Cardiac atrium fibroblast (primary cell): Measurements from ENCODE around the gene KLF16. TPM values are rescaled to one million over a fixed set of nuclear protein-coding genes. Genes with fewer than 3 reads are reported as not detected.

Source experiments
- total RNA-seq: library from RNA; depleted of rRNA; stranded (reverse); fragments of >200 nt; gene quantifications from 2 replicates; pipeline ENCODE4 v1.2.3, GENCODE V29; 2015

Gene KLF16
- total RNA-seq = 11.8 and 16.8 TPM in 2 replicates

DNA sequence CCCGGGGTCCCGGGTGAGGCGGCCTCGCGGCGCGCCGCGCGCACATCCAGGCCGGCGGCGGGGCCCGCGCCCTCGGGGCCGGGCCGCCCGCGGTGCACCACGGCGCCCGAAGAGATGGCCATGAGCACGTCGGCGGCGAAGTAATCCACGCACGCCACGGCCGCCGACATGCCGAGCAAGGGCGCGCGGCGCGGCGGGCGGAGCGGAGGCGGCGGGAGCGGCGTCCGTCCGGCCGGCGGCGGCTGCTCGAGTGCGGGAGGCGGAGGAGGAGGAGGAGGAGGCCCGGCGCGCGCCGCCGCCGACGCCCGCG is at the start of gene KLF16:
KLF16 (minus strand) TSS at position 252 of the 310 bp plus-strand sequence; CDS start at position 170, 82 bp downstream.

DNA sequence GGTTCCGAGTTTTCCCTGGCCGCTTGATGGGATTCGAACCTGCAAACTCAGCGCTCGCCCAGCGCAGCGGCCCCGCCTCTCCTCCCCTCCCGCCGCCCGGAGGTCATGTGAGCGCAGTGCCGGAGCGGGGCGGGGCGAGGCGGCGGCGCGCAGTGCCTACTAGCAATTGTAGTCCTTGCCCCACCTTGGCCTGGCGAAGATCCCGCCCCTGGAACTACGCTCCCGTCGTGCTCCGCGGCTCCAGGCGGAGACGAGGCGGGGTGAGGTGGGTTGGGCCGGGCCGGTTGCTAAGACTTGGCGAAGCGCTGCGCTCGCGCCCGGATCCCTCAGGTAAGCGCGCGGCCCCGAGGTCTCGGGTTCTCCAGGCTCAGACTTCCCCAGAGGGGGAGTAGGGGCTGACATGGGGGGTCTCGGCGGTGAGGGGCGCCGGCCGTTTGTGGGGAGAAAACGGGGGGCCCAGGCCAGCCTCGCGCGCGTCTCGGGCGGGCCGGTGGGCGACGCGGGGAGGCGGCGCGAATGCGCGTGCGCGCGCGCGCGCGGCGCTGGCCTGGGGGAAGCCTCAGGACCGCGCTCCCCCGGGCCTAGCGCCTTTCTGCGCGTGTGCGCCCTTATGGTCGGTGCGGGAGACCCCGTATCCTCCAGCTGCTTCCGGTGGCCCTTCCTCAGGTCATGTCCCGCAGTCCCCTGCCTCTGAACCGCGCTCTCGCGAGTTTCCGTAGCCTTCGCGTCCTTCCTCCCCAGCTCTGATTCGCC is 41.9 kb upstream of the KLF16 start, which contains the start of the genes ADAT3 and SCAMP4:
ADAT3 (plus strand) TSS at position 290 of the 753 bp plus-strand sequence. CDS start 6,649 bp downstream, outside the sequence.
SCAMP4 (plus strand) TSS at position 290 of the 753 bp plus-strand sequence. CDS start 9,621 bp downstream, outside the sequence.

DNA sequence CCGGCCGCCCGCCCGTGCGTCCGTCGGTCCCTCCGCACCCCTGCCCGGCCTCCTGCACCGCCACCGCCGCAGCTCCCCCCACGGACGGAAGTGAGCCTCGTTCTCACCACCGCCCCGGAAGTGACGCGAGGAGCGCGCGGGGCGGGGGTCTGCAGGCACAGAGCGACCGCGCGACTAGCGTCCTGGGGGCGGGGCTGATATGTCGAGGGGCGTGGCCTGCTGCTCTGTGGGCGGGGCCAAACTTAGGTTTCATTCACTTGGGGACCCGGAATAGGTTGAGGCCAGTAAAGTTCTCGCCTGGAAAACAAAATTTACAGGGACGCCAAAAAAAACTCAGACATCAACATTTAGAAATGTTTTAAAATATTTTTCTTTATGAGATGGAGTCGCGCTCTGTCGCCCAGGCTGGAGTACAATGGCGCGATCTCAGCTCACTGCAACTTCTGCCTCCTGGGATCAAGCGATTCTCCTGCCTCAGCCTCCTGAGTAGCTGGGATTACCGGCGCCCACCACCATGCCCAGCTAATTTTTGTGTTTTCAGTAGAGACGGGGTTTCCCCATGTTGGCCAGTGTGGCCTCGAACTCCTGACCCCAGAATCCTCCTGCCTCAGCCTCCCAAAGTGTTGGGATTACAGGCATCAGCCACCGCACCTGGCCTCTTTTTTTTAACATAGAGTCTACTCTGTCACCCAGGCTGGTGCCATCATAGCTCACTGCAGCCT is 22.2 kb upstream of the KLF16 start, which contains the start of gene ABHD17A:
ABHD17A (minus strand) TSS at position 99 of the 722 bp plus-strand sequence. CDS start 3,930 bp downstream, outside the sequence.

DNA sequence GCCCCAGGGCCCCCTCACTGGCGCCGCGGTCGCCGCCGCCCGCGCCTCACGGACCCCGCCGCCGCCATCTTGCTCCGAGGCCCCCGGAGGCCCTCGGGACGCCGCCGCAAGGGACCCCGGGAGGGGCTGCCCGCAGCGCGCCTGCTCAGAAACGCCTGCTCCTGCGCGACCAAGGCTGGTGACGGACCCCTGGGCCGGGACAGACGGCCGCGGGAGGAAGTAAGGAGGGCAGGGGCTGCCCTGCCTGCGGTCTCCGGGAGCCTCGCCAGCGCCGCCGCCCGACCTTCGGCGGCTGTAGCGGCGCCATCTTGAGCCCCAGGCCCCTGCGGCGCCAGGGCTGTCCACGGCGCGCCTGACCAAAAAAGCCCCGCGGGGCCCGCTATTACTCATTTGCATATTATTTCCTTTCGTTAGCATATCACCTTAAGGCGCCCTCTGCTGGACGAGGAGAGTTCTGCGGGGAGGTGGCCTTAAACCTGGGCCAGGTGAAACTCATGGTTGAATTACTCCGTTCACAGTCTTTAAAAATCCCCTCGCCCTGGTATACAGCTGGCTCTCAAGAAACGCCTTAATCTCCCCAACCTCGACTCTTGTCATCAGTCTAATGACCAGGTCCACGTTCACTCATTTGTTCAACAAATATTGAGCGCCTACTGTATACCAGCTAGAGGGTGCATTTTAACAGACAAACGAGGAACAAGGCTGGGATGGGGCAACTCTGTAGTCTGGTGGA is 14.8 kb downstream of the KLF16 start, which contains the start of gene REXO1:
REXO1 (minus strand) TSS at position 85 of the 733 bp plus-strand sequence. CDS start 125 bp downstream, outside the sequence.

GRCh38 chr19:1811942-1812425 is 51.4 kb downstream of the KLF16 start, which contains the start of gene ATP8B3:
Gene ATP8B3 (minus strand): TSS chr19:1812276. CDS start chr19:1811736, 540 bp downstream.

Other genes starting within 250 kb of the KLF16 start
- 55.4 and 77.9 TPM in 2 replicates for gene TCF3, start 211.0 kb downstream of the KLF16 start, total RNA-seq
- gene ONECUT3, start 110.1 kb downstream of the KLF16 start, total RNA-seq = not detected in 2 replicates
- gene ATP8B3, start 51.3 kb downstream of the KLF16 start, total RNA-seq = 0.97 and 1.1 TPM in 2 replicates
- 6.9 and 10.0 TPM in 2 replicates for gene REXO1, start 15.1 kb downstream of the KLF16 start, total RNA-seq
- gene ABHD17A, start 21.9 kb upstream of the KLF16 start, total RNA-seq = 159 and 164 TPM in 2 replicates
- gene ADAT3, start 41.8 kb upstream of the KLF16 start, total RNA-seq = 4.0 and 4.9 TPM in 2 replicates
- 87.3 and 162 TPM in 2 replicates for gene SCAMP4, start 41.8 kb upstream of the KLF16 start, total RNA-seq
- gene CSNK1G2, start 77.6 kb upstream of the KLF16 start, total RNA-seq = 50.4 and 68.5 TPM in 2 replicates
- 76.9 and 79.4 TPM in 2 replicates for gene BTBD2, start 152.1 kb upstream of the KLF16 start, total RNA-seq
- gene MKNK2, start 187.7 kb upstream of the KLF16 start, total RNA-seq = 105 and 169 TPM in 2 replicates
- gene MOB3A, start 232.7 kb upstream of the KLF16 start, total RNA-seq = 44.1 and 46.2 TPM in 2 replicates
- 0.36 and 1.6 TPM in 2 replicates for gene IZUMO4, start 233.3 kb upstream of the KLF16 start, total RNA-seq